Stimulated activated CD8-positive, alpha-beta memory T cell treated with anti-CD3 and anti-CD28 coated beads, Interleukin-4, amount 100 ng/mL, for 4 hours (primary cell): ENCODE measurements around the gene CTU2.

ENCODE experiments used
- DNase-seq, 2 donors: peaks; one replicate each; pipeline ENCODE4 v3.0.0-alpha.2; 2020; ENCODE audit warnings: low read depth in 2 of 2, low spot score in 1 of 2

The CTU2 gene

DNA sequence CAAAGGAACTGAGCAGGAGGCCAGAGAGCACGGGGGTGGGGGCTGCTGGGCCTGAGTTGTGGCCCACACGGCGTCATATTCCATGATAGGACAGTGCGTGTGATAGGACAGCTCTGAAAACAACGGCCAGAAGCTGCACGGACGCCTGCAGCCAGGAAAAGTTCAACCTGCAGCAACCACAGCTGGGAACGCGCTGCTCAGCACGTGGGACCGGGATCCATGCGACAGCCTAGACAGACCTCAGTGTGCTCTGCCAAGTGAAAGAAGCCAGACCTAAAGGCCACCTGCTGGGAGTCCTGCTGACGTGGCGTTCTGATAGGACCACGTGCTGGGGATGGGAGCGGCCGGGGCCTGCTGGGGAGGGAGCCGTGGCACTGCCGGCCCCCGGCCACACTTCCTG, 21.6 kb downstream of the CTU2 start:
- no peak for DNase-seq

DNA sequence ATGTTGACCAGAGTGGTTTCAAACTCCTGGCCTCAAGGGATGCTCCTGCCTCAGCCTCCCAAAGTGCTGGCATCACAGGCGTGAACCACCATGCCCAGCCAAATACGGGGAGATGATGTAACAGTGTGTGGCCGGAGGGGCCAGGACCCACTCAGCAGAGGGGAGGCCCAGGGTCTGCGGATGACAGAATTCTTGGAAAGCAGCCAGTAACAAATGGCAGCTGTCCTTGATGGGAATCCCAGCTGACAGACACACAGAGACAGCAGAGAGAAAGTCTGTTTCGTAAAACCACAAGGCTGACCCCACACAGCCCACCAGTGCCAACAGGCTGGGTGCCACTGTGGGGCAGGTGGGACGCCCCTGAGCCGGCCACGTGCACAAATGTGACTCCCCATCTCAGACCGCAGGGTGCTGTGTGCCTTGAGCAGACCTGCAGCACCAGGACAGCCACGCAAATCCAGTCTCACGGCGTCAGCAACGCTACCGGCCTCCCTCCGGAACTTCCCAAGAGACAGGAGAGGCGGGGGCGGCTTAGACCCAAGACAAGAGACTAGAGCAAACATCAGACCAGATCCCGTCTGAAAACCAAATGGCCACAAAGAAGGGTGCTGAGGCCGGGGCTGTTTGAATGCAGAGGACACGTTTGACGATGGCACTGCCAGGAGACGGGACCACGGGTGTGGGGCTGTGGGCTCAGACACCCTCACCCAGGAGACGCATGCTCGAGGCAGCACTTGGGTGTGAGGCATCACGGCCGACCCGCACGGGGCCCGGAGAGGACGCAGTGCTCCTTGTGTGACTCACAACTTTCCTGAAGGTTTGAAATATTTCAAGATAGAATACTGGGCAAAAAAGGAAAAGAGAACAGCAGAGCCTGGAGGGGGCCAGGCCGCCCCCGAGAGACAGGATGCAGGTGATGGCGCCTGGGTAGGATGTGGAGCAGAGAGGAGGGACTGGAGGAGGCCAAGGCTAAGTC, 24.6 kb downstream of the CTU2 start:
- DNase-seq: no peak

GRCh38 chr16:88731699-88732098, 25.4 kb downstream of the CTU2 start:
- DNase-seq: no peak

DNA sequence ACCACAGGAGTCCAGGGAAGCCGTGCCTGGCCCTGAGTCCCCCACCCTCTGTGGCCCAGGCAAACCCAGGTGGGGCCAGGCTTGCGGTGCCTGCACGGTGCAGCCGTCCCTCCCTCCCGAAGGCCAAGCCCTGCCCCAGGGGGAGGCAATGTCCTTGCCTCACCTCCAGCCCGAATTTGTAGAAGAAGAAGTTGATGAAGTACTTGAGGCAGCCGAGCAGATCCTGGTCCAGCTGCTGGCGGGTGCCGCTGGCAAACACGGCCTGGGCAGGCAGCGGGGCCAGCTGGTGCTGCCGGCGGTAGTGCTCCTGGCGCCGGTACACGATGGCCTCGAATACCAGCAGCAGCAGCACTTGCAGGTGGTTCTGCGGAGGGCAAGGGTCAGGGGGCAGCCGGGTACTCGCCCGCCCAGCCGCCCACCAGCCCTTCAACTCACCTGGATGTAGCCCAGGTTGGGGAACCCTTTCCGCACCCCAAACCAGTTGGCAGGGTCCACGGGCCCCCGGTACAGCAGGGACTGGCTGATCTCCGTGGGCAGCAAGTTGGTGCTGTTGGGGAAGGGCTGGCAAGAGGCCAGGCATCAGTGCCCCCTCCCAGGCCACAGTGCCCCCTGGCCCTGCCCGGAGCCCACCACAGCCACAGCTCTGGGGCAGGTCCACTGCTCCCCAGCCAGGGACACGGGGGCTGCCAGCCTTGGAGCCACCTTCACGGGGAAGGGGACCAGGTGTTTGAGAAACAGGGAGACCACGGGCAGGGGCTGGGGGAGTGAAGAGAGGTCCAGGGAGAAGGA, 26.1 kb downstream of the CTU2 start:
- no peak for DNase-seq

DNA sequence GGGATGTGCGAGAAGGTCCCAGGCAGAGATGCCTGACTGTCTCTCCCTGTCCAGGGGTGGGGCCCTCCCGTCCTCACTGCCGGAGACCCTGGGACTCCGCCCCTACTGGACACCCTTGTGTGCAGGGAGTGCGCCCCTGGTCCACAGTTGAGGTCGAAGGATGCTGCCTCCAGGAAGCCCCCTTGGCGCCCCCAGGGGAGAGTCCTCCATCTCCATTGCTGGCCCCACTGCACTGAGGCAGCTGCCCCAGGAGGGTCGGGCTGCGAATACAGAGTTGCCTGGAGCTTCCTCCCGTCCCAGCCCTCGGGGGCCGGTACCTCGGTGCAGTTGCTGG, 26.6 kb downstream of the CTU2 start:
- no peak for DNase-seq

DNA sequence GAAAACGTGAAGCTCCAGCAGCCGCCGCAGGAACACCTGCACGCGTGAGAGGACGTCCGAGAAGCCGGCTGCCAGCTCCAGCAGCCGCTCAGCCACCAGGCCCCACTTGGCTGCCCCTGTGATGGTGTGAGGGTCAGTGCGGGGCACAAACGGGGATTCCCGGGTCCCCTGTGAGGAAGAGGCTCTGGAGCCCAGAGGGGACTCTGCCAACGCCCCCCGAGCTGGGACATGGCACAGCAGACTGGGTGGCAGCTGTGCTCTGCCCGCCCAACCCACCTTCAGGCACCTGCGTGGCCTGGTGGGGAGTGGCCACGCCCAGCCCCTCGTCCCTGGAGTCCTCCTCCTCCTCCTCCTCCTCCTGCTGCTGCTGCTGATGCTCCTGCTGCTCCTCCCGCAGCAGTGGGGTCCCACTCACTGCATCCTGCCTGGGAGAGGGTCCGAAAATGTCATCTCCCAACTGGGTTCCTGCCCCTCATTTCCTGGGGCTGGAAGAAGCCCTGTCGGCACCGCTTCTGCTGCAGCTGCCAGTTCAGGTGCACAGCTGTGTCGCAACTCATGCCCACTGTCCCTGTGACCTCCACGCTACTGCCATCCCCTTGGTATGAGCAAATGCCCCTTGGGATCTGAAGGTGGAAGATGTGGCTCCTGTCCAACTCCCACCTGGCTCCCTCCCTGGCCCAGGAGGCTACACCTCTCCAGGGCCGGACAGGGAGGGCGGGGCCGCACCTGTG, 27.5 kb downstream of the CTU2 start:
- DNase-seq: no peak

GRCh38 chr16:88734361-88734728, 28.0 kb downstream of the CTU2 start:
- DNase-seq: no peak

GRCh38 chr16:88735121-88735520, 28.8 kb downstream of the CTU2 start:
- no peak for DNase-seq

DNA sequence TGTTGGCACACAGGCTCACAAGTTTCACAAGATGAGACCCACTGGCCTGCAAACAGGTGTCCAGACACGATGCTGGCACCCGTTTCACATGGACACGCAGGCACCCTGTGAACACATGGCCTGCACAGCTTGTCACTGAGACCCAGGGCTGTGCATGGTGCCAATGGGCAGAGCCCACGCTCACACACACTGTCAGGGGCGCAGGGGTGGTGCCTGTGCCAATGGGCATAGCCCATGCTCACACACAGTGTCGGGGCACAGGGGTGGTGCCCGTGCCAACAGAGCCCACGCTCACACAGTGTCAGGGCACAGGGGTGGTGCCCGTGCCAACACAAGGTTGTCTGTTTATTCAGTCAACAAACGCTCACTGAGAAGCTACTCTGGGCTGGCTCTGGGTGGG, 29.3 kb downstream of the CTU2 start:
- no peak for DNase-seq

GRCh38 chr16:88736088-88736487, 29.8 kb downstream of the CTU2 start:
- DNase-seq: no peak

DNA sequence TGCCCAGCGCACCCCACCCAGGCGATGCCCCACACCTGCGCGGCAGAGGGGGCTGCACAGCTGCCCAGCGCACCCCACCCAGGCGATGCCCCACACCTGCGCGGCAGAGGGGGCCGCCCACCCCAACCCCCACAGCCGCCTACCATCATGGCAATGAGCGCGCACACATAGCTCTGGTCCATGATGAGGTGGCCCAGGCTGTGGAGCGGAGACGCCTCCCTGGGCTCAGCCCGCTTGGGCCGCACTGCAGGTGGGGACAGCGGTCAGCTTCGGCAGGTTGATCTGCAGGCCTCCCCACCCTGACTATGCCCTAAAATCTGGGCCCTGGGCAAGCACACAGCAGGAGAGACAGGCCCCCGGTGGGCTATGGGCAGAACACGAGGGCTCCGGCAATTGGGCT, 30.2 kb downstream of the CTU2 start:
- no peak for DNase-seq

DNA sequence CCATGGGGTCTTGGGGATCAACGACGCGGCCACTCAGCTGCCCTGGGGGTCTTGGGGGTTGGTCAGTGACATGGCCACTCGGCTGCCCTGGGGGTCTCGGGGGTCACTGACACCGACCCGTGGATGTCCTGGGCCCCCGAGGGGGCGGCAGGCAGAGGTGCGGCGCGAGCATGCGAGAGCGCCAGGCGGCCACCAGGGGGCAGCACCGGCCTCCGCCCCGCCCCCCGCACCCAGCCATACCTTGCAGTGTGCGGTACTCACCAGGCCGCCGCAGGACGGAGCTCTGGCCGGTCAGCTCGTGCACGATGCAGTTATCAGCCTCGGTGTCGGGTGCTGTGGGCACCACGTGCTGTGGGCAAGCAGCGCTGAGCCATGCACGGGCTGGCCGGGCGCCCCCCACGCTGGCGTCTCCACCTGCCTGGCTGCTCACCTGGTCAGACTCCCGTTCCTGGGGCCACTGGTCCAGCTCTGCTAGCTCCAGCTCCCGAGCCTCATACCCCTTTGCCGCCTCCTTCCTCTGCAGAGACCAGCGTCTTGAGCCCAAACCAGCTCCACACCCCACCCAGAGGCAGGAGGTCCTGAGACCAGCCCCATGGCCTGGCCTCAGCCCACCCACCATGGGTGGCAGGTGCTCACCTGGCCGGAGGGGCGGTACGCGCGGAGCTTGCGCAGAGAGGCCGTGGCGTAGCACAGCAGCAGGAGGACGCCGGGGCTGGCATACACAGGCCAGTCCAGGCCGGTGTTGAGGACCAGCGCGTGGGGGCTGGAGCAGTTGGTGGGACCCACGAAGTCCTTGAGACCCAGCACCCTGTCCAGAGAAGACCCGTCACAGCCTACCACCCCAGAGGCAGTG, 31.2 kb downstream of the CTU2 start:
- DNase-seq: peak; percentile 8 to 55

DNA sequence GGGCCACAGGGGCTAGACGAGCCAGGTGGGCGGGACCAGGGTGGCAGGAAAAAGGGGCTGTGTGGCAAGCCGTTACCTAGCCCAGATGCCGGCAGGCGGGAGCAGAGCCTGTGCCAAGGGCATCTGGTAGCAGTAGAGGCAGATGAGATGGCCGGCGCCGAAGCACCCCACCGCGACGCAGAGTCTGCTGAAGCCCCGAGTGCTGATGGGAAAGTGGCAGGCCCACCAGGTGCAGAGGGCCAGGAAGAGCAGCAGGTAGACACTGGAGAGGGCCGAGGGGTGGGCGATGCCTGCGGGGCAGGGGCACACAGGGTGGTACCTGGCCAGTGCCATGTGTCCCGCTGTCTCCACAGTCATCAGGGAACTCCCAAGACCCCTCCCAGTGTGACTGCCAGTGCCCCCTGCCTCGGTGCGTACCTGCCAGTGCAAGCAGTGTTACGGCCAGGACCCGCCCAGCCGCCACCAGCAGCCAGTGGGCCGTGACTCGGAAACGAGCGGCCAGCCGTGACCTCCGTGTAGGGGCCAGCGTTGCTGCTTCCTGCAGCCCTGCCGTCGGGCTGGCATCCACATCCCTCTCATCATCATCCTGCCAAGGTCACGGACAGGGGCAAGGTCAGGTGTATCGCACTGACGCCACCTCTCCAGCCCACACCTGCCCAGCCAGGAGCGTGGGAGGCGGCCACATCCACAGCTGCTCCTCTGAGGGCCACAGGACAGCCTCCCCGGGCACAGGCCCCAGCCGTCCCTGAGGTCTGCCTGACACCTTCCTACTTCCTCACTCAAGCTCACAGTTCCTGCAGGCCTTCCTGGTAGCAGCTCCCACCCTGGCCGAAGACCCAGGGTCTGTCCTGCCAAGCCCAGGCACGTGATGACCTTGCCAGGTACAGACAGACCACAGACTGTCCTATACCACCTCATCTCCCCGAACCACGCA, 32.1 kb downstream of the CTU2 start:
- no peak for DNase-seq

GRCh38 chr16:88739139-88739976, 33.1 kb downstream of the CTU2 start:
- no peak for DNase-seq

- no peak for DNase-seq
Observed at GRCh38 chr16:88739977-88740726, 33.8 kb downstream of the CTU2 start.

DNA sequence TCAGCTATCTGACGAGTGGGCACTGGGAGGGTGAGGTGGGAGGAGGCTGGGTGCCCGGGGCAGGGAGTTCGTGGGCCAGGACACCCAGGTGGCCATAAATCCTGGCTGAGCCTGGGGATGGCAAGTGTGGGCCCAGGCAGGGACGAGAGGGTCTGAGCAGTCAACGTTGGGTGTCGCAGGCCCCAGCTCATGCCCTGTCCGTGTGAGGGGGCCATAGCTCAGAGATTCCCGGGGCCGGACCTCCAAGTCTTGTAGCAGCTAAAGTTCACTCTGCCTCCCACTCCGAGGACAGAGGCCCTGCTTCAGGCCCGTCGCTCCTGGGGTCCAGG, 34.4 kb downstream of the CTU2 start:
- DNase-seq: no peak

GRCh38 chr16:88741368-88741767, 35.1 kb downstream of the CTU2 start:
- DNase-seq: no peak

- no peak for DNase-seq
Observed at GRCh38 chr16:88742896-88743605, 36.7 kb downstream of the CTU2 start.
